RWPE1 (cell line): ENCODE measurements around the gene DMD.

Experiments
- CTCF ChIA-PET: fragments of 350-600 bp; sonication (Branson Sonifier 250); formaldehyde crosslinking; extraction: SDS; loops from one replicate; lab custom pipeline; 2021; lab: Yijun Ruan, JAX
- POLR2A ChIA-PET: fragments of 400-600 bp; formaldehyde crosslinking; extraction: SDS; loops from one replicate; lab custom pipeline; 2020; ENCODE audit warnings: antibody characterized with exemption; ENCODE audit not compliant: low non-redundant PET; lab: Yijun Ruan, JAX
- DNase-seq: peaks from one replicate; pipeline ENCODE4 v3.0.0; 2012; ENCODE audit warnings: low spot score
- H3K27ac ChIP-seq: fragments of 450-650 bp; 2 replicates; pipeline ENCODE4 v1.5.1; 2017
- CTCF ChIP-seq: fragments of 450-650 bp; conservative IDR thresholded peaks from 2 replicates; pipeline ENCODE4 v1.5.1; 2017; ENCODE audit warnings: low read depth, mild to moderate bottlenecking

DMD gene

DNA sequence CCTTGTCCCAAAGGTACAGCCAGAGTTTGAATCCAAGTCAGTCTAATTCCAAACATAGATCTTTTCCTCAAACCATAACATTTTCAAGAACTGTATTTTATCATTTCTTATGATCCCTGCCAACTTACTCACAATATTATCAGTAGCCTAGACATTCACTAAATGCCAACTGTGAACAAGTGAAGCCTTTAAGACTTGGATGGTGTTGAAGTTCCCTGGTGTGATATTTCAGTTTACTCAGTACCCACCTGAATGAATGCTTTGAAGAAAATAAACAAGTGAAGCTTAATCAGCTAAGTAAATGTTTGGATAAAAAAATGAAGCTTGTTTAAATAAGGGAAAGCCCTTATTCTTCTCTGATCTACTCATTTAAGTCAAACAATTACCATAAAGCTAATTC, 1028.3 kb downstream of the DMD start:
- CTCF ChIA-PET, result no interaction called here
- POLR2A ChIA-PET, result no interaction called here
- DNase-seq, result no peak
- no peak overlapping the region for H3K27ac ChIP-seq
- TF ChIP-seq CTCF, result no peak

GRCh38 chrX:32176510-32176909, 1034.8 kb downstream of the DMD start:
- TF ChIP-seq CTCF, result no peak
- no peak for DNase-seq
- ChIA-PET CTCF (no interaction called here), POLR2A (no interaction called here)
- no peak overlapping the region for H3K27ac ChIP-seq

GRCh38 chrX:32170481-32170880, 1040.9 kb downstream of the DMD start:
- POLR2A ChIA-PET, result no interaction called here
- CTCF ChIA-PET, result no interaction called here
- no peak for TF ChIP-seq CTCF

DNA sequence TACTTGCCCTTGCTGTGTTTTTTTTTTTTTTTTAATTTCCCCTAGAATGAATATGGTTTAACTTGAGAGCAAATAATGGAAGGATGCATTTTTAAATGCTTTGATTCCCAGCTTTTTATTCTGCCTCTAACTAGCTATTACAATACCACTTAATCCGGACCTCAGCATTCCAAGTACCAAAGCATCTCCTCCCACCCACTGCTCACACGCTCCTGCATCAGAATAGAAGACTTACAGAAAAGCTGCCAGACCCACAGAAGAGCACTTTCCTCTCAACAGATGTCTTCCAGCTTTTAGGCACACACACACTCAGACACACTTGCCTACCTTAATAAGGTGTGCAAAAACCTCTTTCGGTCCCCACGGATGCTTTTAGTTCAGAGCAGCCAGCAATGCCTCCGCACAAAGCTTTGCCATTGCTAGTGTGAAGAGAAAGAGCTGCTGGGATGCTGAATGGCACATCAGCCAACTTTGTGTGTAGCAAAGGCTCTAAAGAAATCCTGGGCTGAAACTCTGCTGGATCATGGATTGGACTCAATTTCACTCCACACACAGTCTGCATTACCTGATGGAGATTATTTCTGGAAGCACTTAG, 1056.2 kb downstream of the DMD start:
- TF ChIP-seq CTCF, result no peak
- no peak overlapping the region for H3K27ac ChIP-seq
- ChIA-PET CTCF (interaction anchor here (0.6 kb wide), 1 partner anchor 234 kb away, joined by 6 read pairs; no protein-coding TSS in a partner anchor), POLR2A (no interaction called here)
- DNase-seq, result no peak

More at GRCh38 chrX:32170481-32170880, 1040.9 kb downstream of the DMD start:
- H3K27ac ChIP-seq, result no peak overlapping the region
- DNase-seq, result no peak

- no peak for DNase-seq
- no peak overlapping the region for H3K27ac ChIP-seq
- ChIA-PET POLR2A (no interaction called here), CTCF (interaction anchor here (0.7 kb wide), 1 partner anchor 121 kb away, joined by 3 read pairs; no protein-coding TSS in a partner anchor)
- no peak for TF ChIP-seq CTCF
Observed at GRCh38 chrX:32153585-32153984, 1057.8 kb downstream of the DMD start.

- DNase-seq, result no peak
- no peak overlapping the region for H3K27ac ChIP-seq
- TF ChIP-seq CTCF, result no peak
- ChIA-PET CTCF (no interaction called here), POLR2A (no interaction called here)
Observed at GRCh38 chrX:32150141-32150540, 1061.2 kb downstream of the DMD start.
